GM19023 (cell line): ENCODE measurements around the gene RTN4IP1.
"Not testable (repeated sequence)": the region's sequence is repeated elsewhere in the genome, so short reads cannot be mapped to it uniquely, and the experiment has no call there.

Experiments used
- ATAC-seq: cut with Tn5 transposase; IDR thresholded peaks from one replicate; pipeline ENCODE4 v1.9.1; 2021; ENCODE audit warnings: mild to moderate bottlenecking, moderate library complexity; ENCODE audit not compliant: unreplicated experiment

Gene RTN4IP1

GRCh38 chr6:106628658-106629102, 618 bp downstream of the RTN4IP1 start:
- ATAC-seq: peak; percentile 1

DNA sequence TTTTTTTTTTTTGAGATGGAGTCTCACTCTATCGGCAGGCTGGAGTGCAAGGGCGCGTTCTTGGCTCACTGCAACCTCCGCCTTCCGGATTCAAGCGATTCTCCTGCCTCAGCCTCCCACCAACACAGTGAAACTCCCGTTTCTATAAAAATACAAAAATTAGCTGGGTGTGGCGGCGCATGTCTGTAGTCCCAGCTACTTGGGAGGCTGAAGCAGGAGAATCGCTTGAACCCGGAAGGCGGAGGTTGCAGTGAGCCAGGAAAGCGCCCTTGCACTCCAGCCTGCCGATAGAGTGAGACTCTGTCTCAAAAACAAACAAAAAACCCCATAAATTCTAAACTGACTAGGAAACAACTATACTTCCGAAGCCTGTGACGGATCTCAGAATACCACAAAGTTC, 1.5 kb downstream of the RTN4IP1 start:
- ATAC-seq: not testable (repeated sequence)

- ATAC-seq: no peak
Measured at GRCh38 chr6:106626485-106626884, 2.8 kb downstream of the RTN4IP1 start.

- no peak for ATAC-seq
Measured at GRCh38 chr6:106623039-106623438, 6.3 kb downstream of the RTN4IP1 start.

GRCh38 chr6:106622412-106622811, 6.9 kb downstream of the RTN4IP1 start:
- no peak for ATAC-seq

GRCh38 chr6:106620931-106621672, 8.2 kb downstream of the RTN4IP1 start:
- no peak for ATAC-seq

DNA sequence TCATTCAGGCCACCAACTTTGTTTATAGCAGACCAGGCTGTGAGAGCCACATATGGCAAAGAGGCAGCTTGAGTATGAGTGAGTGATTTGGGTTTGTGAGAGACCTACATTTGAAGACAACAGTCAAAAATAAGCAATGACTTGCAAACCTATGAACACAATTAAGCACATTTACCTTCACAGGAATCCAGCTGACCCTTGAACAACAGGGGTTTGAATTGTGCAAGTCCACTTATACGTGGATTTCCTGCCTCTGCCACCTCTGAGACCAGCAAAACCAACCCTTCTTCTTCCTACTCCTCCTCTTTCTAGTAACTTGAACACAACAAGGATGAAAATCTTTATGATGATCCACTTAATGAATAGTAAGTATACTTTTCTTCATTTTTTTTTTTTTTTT, 10.1 kb downstream of the RTN4IP1 start:
- ATAC-seq: no peak

- ATAC-seq: no peak
Measured at GRCh38 chr6:106618324-106618723, 11.0 kb downstream of the RTN4IP1 start.

- no peak for ATAC-seq
Measured at GRCh38 chr6:106617857-106618256, 11.4 kb downstream of the RTN4IP1 start.

GRCh38 chr6:106617302-106617701, 12.0 kb downstream of the RTN4IP1 start:
- no peak for ATAC-seq

DNA sequence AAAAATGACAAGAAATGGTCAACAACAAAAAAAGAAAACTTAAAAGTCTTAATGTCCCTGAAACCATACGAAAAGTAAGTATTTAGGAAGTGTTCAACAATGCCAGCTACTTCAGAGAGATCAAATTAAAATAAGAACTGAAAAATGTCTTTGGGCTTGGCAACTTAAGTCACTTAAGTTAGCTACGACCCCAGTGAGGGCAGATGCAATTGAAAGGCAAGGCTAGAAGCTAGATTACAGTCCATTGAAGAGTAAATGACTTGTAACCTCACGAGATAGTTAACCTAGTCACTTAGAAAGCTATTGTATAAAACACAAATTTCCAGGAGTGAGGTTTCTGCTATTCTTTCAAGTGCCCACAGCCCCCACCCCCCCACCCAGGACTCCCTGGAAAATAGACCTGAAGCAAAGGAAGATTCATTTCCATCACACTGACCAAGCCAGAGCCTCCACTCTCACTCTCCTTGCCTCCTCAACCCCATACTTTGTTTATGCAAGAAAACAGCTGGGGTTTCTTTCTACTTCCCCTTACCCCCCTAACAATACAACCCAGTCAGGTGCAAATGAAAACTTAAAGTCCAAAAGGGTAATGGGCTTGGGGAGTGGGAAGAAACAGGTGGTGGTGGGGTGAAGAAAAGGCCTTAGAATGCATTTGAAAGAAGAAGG, 14.6 kb downstream of the RTN4IP1 start:
- ATAC-seq: no peak

DNA sequence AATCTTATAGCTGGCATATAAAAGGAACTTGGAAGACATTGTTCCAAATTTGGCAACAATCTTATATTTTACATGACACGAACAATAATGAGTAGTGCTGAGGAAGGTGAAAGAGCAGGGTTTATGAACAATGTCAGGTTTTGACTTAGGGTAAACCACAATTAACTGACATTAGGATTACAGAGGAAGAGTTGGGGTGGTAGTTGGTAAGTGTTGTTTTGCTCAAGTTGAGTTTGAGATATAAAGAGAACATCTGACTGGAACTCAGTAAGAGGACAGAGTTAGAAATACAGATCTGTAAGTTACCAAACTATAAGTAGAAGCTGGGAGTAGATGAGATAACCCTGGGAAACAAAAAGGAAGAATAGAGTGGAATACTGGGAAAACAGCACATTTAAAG, 15.1 kb downstream of the RTN4IP1 start:
- no peak for ATAC-seq

- no peak for ATAC-seq
Measured at GRCh38 chr6:106613590-106613989, 15.7 kb downstream of the RTN4IP1 start.

GRCh38 chr6:106612671-106613416, 16.5 kb downstream of the RTN4IP1 start:
- ATAC-seq: no peak

DNA sequence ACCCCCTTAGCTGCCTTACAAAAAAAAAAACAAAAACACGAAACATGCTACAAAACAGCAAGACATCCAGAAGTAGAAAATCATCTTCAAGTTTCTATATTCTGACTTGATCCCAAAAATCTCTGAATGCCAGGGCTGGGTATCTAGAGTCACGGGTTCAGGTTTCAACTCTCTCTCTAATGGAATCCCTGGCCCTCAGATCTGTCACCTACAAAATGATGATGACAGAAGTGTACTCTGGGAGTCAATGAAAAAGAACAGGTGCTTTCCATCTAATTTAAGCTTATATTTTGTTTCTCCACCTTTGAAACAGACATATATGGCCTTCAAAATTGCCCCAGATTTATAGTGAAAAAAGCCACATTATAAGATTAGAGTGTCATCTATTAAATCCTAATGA, 18.3 kb downstream of the RTN4IP1 start:
- no peak for ATAC-seq

- no peak for ATAC-seq
Measured at GRCh38 chr6:106609699-106610098, 19.6 kb downstream of the RTN4IP1 start.

GRCh38 chr6:106608080-106608668, 21.1 kb downstream of the RTN4IP1 start:
- ATAC-seq: no peak

GRCh38 chr6:106600329-106600728, 29.0 kb downstream of the RTN4IP1 start:
- no peak for ATAC-seq

DNA sequence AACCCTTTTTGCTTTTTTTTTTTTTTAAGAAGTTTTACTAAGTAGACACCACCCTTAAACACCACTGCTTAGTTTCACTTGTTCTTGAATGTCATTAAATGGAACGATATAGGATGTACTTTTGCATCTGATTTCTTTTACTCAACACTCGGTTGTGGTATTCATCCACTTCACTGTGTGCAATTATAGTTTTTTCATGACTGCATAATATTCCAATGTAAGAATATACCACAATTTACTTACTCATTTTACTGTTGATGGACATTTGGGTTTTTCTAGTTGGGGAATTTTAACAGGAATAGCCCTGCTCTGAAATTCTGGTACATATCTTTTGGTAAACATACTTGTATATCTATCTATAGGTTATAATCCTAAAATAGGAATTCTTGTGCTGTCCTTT, 29.9 kb downstream of the RTN4IP1 start:
- ATAC-seq: no peak

GRCh38 chr6:106591111-106591825, 38.0 kb downstream of the RTN4IP1 start:
- ATAC-seq: no peak

DNA sequence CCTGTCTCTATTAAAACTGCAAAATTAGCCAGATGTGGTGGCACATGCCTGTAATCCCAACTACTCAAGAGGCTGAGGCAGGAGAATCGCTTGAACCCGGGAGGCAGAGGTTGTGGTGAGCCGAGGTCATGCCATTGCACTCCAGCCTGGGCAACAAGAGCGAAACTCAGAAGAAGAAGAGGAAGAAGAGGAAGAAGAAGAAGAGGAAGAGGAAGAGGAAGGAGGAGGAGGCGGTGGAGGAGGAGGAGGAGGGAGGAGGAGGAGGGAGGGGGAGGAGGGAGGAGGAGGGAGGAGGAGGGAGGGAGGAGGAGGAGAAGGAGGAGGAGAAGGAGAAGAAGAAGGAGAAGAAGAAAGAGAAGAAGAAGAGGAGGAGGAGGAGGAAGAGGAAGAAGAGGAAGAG, 40.4 kb downstream of the RTN4IP1 start:
- not testable (repeated sequence) for ATAC-seq
